ENCODE results near the gene MID2. TPM values are rescaled to one million over a fixed set of nuclear protein-coding genes. Genes with fewer than 3 reads are reported as not detected.
"Not testable (repeated sequence)": the region's sequence is repeated elsewhere in the genome, so short reads cannot be mapped to it uniquely, and the experiment has no call there.

Gene MID2
- total RNA-seq, 2 donors from 2014 or later, result 4.8 to 10.8 TPM

DNA sequence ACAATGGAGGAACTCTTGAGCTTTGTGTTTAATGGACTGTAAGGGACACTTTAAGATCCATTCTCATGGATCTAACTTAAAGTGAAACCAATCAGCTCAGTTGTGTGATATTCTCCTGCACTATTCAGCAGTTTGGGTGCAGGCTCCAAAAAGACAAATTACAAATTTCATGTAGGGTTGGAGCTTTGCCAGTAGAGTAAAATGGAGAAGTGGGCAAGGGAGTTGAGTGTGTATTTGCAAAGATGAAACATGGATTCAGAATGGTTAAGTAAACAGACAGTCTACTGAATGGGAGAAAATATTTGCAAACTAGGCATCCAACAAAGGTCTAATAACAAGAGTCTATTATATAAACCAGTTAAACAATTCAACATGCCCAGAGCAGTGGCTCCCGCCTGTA, 21.2 kb upstream of the MID2 start:
- H3K27ac ChIP-seq, result no peak overlapping the region
- peaks cover 0 to 27% of the 10 kb centered on the region in 2 donors for H3K9me3 ChIP-seq
- H3K4me3 ChIP-seq, result no peak overlapping the region
- H3K4me1 ChIP-seq, result no peaks in the 10 kb centered on the region
- H3K36me3 ChIP-seq, result no peaks in the 10 kb centered on the region
- no peaks in the 10 kb centered on the region for H3K27me3 ChIP-seq
- DNase-seq (ENCODE audit: low spot score), result no peak
- TF ChIP-seq CTCF (IDR thresholded peaks at IDR 0.05), result no peak

GRCh38 chrX:107805179-107805578, 20.5 kb upstream of the MID2 start:
- no peaks in the 10 kb centered on the region for H3K27me3 ChIP-seq
- H3K27ac ChIP-seq, result no peak overlapping the region
- H3K36me3 ChIP-seq, result no peaks in the 10 kb centered on the region
- TF ChIP-seq CTCF (IDR thresholded peaks at IDR 0.05), result no peak
- peaks cover 0 to 27% of the 10 kb centered on the region in 2 donors for H3K9me3 ChIP-seq
- no peak overlapping the region for H3K4me3 ChIP-seq
- H3K4me1 ChIP-seq, result no peaks in the 10 kb centered on the region
- DNase-seq (ENCODE audit: low spot score), result no peak

- H3K9me3 ChIP-seq; H3K4me1 ChIP-seq; H3K27ac ChIP-seq; H3K36me3 ChIP-seq; DNase-seq (ENCODE audit: low spot score); H3K4me3 ChIP-seq; H3K27me3 ChIP-seq: not testable (repeated sequence)
Observed at GRCh38 chrX:107810053-107810452, 15.6 kb upstream of the MID2 start.

- Histone ChIP-seq H3K27ac (no peak overlapping the region), H3K4me3 (no peak overlapping the region), H3K36me3 (no peaks in the 10 kb centered on the region), H3K9me3 (peaks cover 0 to 26% of the 10 kb centered on the region in 2 donors), H3K27me3 (no peaks in the 10 kb centered on the region), H3K4me1 (no peaks in the 10 kb centered on the region)
- no peak for TF ChIP-seq CTCF (IDR thresholded peaks at IDR 0.05)
- no peak for DNase-seq (ENCODE audit: low spot score)
Observed at GRCh38 chrX:107818900-107819521, 6.7 kb upstream of the MID2 start.

DNA sequence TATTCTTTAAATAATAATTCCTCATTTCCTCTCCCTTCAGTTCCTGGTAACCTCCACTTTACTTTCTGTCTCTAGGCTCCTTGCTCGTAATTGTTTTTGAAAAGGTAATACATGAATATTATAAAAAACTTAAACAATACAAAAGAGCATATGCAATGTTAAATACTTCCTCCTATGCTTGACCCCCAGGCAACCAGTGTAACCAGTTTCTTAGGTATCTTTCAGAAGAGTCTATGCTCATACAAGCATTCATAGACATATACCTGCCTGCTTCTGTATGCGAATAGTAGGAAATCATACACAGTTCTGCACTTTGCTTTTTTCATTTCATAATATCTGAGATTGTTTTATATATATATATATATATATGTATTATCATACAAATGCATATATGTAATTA, 2.6 kb upstream of the MID2 start:
- no peak overlapping the region for H3K4me3 ChIP-seq
- H3K27me3 ChIP-seq, result no peaks in the 10 kb centered on the region
- DNase-seq (ENCODE audit: low spot score), result no peak
- peaks cover 0 to 18% of the 10 kb centered on the region in 2 donors for H3K9me3 ChIP-seq
- H3K27ac ChIP-seq, result no peak overlapping the region
- no peak for TF ChIP-seq CTCF (IDR thresholded peaks at IDR 0.05)
- H3K36me3 ChIP-seq, result no peaks in the 10 kb centered on the region
- H3K4me1 ChIP-seq, result no peaks in the 10 kb centered on the region

DNA sequence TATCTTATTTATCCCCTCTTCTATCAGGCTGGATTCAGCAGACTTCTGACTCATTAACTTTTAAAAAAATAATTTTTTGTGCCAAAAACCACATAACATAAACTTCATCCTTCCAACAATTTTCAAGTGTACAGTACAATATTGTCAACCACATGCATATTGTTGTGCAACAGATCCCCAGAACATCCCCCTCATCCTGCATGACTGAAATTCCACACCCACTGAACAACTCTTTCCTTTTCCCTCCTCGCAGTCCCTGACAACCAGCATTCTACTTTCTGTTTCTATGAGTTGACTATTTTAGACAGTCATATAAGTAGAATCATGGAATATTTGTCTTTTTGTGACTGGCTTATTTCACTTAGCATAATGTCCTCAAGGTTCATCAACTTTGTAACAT, 2.2 kb upstream of the MID2 start:
- TF ChIP-seq CTCF (IDR thresholded peaks at IDR 0.05), result no peak
- no peak for DNase-seq (ENCODE audit: low spot score)
- Histone ChIP-seq H3K4me1 (no peaks in the 10 kb centered on the region), H3K36me3 (no peaks in the 10 kb centered on the region), H3K27me3 (no peaks in the 10 kb centered on the region), H3K27ac (no peak overlapping the region), H3K4me3 (no peak overlapping the region), H3K9me3 (peaks cover 0 to 14% of the 10 kb centered on the region in 2 donors)
